Putamen (tissue), 1 donor: ENCODE results near the gene MS4A4A.
"Not testable (repeated sequence)": the region's sequence is repeated elsewhere in the genome, so short reads cannot be mapped to it uniquely, and the experiment has no call there.

Experiments used
- DNase-seq: peaks from one replicate; pipeline ENCODE4 v3.0.0-alpha.2; 2016; ENCODE audit warnings: low spot score

The MS4A4A gene

DNA sequence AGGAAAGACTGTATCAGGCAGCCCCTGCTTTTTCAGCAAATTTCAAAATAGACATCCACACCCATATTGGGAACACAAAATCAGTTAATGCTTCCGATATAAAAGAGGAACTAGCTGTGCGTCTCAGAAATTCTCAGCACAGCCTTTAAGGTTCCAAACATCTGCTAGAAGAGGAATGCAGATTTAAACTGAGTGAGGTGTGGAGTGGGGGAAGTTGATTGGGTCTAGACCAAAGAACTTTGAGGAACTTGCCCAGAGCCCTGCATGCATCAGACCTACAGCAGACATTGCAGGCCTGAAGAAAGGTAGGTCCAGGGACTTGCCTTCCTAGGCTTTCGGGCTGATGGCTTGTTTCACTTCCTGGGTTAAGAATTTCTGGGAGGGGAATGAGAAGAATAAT is at the start of gene MS4A4A:
TSS of gene MS4A4A (plus strand) at position 255 of the 400 bp plus-strand sequence. CDS start at position 265, 10 bp downstream.
- DNase-seq, result peak; percentile 23

DNA sequence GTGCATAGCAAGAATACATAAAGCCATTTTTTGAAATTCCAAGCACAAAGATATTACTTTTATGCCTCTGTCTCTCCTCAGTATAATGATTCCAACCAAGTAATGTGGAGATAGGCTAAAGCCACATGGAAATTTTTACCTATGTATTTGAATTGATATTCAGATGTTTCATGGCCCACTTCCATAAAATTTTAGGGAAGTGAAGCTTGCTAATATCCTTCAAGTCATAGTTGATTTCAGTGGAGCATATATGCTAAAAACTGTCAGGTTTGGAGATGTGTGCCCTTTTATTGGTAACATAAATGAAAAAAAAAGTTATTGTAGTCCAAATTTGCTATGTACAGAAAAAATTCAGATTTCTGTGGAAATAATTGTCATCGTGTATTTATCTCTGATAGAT is 49.8 kb upstream of the MS4A4A start:
- no peak for DNase-seq

DNA sequence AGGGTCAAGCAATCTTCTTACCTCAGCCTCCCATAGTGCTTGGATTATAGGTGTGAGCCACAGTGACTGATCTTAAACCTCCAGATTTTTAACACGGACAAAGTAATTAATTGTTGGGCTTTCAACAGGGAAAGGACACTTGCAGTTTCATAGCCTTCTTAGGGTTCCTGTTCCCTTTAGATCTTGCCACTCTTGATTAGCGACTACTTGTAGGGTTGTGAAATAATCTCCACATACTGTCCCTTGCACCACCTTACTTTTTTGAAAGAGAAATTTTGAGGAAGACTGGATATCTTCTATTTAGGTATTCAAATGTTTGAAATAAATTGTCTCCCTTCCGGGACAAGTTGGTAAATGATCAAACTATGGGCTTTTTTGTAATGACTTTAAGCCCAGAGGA is 45.1 kb upstream of the MS4A4A start:
- DNase-seq, result no peak

DNA sequence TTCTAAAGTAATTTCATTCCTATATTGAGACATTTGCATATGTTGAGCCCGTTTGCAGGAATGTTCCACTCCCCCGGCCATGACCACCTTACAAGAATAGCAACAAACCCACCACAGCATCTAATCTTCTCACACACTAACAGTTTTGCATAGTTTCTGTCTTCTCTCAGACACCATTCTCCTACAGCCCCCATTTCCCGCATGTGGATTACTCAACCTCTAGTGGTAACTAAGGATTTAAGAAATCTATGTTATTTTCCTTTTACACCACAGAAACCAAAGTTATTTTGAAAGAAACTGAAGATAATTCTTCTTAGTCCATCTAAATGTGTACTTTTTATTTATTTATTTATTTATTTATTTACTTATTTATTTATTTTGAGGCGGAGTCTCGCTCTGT is 39.8 kb upstream of the MS4A4A start:
- DNase-seq, result no peak

DNA sequence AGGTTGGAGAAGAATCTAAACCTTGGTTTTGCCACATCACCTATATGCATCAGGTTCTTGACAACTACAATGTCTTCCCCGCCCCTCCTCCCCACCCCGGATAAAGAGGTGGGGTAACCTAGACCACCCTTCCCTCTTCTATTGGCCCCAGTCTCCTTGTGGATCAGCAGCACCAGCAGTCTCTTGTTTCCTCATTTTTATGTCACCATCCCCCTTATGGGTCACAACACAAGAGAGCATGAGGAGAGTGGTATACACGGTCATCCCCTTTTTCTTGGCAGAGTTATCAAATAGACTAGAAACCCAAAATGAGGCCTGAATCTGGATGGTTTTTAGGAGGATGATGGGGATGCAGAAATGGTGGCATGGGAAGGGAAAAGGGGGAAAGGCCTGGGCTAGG is 38.7 kb upstream of the MS4A4A start:
- no peak for DNase-seq

DNA sequence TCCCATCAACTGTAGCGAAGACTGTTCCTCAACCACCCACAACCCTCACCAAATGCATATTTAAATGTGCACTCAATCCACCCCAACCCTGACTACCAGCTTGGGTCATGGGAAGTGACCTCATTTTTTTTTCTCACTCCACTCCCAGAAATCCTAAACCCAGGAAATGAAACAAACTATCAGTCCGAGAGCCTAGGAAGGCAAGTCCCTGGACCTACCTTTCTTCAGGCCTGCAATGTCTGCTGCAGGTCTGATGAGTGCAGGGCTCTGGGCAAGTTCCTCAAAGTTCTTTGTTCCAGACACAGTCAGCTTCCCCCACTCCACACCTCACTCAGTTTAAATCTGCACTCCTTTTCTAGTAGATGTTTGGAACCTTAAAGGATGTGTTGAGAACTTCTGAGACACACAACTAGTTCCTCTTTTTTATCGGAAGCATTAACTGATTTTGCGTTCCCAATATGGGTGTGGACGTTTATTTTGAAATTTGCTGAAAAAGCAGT is 37.7 kb upstream of the MS4A4A start, which contains the start of gene MS4A4E:
TSS of gene MS4A4E (minus strand) at position 398 of the 500 bp plus-strand sequence. CDS start 13,082 bp downstream, outside the sequence.
- DNase-seq, result no peak

DNA sequence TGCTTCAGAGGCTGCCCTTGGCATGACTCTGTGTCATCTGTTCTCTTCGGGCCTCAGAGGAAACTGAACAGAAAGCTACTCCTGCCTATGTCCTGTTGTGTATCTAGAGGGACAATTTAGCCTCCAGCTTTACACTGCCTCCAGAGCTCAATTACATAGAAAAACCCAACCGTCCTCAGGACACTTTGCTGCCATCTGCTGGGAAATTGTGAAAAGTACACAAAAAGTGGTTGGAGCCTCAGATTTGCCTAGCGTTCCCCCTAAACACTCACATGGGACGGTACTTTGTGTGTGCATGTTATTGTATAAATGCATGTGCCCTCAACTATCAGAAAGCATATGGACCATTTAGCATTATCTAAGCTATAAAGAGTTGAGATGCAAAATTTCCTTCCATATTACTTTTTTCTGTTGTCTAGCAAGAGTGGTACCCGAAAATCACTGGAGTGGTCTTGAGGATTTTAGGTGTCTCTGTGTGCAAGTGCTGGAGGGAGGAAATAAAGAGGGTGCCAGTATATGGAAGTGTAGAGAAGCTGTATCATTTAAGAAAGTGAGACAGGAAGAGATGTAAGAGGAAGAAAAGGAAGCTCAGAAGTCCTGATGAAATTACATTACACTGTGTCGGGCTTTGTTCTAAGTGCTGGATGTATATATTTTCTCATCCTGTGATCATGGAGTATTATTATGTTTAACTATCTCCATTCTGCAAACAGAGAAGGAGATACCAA is 28.8 kb upstream of the MS4A4A start:
- DNase-seq, result peak; percentile 7

DNA sequence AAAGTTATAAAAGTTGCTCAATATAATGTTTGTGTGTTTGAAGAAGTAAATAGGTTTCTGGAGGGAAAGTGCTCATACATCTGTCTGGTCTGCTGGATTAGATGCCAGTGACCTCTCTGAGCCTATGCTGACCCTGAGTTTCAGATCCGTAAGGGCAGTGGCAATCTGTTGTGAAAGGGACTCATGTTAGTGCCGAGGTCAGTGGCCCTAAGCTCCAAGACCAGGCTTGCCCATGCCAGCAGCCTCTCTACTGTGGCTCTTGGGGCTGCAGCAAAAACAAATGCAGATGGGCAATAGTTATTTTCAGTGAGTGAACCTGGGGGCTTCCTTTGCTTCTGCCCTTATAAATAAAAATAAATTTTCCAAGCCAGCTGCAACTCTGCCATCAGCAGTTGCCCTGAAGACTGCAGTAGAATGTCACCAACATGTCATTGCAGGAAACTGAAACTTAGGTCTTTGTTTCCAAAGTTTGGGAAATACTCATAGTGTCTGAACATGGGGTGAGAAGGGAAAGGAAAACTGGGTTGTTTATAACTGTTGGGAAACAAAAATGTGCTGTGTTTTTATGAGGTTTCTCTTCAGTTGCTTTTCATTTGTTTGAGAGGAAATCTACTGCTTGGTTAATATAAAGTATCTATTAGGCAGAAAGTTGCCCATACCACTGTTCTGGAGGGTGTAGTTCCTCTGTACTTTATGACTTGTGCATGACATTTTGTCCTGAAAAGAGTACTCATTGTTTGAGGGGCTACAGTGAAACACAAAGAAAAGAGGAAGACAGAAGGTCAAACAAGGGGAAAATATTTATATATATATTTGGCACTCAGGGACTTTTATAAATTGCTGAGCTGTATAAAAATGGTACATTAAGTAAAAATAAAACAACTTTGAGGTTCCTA is 28.0 kb upstream of the MS4A4A start:
- no peak for DNase-seq

DNA sequence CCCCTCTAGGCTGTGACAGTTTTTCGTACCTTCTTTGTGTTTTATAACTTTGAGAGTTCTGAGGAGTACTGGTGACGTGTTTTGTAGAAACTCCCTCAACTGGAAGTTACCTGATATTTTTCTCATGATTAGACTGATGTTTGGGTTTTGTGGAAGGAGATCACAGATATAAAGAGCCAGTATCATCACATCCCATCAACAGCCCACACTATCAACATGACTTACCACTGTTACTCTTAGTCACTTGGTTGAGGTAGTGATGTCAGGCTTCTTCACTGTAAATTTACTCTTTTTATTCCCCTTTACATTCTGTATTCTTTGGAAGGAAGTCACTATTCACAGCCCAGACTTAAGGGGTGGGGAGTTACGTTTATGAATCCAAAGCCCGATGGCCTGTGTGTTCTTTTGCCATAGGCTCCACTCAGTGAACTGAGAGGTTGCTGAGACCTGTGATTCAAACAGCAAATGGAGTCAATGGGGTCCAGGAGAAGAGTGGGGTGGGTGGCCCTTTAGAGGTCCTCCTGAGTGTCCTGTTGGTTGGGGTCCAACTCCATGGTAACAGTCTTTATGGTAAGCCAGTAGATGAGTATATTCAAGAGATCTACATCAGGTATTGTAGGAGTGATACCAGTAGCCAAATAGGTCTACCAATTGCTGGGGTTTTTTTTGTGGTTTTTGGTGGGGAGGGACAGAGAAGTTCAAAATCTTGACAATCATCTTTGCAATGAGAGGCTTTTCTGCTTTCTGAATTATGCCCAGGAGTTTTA is 22.3 kb upstream of the MS4A4A start:
- DNase-seq, result no peak

DNA sequence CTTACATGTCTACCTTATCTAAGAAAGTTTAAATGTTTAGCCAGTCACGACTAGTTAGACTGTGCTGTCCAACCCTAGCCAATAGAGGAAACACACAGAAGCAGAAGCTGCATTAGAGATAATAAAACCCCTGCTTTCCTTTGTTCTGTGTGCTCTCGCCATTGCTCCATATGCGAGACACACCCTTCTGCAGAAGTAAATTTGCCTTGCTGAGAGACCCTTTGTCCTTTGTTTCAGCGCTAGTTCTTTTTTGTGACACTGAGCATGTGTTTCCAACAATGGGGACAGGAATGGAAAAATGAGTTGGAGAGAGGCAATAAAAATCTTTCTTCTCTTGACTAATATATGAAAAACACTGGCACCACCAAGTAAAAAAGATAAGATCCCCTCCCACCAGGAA is 19.5 kb upstream of the MS4A4A start:
- DNase-seq, result no peak

DNA sequence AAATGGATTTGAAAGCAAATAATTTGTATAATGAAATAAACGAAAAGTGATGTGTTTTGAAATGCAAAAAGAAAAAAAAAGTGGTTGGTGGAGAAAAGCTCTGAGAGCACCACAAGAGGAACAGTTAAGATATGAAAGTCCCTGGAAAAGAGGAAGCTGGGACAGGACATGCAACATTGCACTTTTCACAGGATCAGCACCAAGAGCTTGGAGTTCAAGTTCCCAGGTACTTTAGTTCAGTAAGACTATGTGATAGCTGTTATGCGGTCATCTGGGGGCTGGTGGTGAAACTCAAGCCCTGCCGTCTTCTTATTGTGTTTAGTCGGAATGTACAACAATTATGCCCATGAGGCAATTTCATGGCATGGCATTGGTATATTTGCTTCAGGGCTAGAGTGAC is 17.1 kb upstream of the MS4A4A start:
- DNase-seq, result peak; percentile 14

DNA sequence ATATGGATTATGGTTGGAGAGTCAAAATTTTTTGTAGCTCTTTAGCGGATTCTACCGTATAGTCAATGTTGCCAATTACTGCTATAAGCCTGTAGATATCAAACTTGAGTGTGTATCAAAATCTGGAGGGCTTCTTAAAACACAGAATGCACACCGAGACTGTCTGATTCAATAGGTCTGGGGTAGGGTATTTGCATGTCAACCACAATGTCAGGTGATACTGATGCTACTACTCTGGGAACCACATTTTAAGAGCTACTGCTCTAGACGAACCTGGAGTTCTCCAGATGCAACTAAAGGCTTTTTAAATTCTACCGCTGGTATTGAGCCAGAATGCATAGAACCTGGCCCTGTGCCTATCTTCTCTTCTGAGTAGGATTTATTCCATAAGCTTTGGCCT is 15.8 kb upstream of the MS4A4A start:
- DNase-seq, result no peak

DNA sequence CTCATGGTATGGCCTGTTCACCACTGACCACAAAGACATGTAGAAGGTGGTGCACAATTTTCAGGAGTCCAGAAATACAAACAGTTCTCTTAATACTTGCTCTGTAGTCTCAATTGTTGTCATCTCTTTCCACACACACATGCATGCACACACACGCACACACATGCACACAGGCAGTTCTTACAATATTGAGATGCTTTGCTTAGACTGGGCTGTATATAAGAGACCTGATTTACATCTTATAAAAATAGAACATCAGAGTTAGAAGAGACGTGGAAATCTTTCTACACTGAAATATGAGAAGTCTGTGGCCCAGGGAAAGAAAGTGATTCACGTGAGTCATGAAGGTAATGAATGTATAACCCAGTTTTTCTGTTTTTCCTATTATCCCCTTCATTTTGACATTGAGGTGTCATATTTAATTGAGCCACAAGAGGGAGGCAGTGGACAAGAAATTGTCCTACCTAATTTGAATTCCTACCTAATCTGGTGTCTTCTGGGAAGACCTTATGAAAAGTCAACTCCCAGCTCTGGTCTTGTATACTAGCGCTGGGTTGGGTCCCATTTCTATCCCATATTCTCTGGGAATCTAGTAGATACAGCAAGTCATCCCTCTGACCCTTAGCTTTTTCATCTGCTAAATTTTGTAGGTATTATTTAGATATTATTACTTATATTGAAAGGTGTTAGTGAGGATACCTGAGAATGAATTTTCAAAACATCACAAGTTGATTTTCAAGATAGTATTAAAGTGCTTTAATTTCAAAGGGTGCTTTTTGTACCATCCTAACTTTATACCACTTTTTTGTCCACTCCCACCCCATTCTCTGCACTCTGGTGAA is 14.9 kb upstream of the MS4A4A start:
- DNase-seq, result peak; percentile 19

DNA sequence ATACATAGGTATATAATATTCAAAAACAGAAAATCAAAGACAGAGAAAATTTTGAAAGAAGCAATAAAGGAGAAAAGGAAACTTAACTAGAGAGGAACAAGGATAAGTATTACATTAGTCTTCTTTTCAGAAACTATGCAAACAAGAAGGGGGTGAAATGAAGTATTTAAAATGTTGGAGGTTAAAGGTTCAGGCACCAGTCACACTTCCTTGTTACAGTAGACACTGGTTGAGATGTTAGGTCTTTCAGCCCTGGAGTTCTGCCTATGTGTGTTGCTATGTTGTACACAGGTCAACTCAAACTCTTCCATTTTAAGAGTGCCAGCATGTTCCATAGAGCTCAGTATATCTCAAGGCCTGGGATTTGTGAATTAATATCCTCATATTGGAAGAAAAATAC is 6.0 kb upstream of the MS4A4A start:
- no peak for DNase-seq

DNA sequence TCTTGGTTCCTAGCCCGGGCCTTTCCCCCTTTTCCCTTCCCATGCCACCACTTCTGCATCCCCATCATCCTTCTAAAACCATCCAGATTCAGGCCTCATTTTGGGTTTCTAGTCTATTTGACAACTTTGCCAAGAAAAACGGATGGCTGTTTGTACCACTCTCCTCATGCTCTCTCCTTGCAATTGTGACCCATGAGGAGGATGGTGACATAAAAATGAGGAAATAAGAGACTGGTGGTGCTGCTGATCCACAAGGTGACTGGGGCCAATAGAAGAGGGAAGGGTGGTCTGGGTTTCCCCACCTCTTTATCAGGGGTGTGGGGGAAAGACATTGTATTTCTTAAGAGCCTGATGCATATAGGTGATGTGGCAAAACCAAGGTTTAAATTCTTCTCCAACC is 1.0 kb downstream of the MS4A4A start:
- DNase-seq, result no peak

DNA sequence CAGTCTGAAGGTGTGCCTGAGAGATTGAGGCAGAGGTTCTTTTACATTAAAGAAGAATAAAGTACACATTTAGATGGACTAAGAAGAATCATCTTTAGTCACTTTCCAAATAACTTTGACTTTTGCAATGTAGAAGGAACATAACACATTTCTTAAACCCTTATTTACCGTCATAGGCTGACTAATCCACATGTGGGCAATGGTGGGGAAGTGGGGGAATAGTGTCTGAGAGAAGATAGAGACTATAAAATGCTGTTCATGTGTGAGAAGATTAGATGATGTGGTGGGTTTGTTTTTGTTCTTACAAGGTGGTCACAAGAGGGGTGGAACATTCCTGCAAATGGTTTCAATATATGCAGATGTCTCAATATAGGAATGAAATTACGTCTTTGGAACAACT is 1.8 kb downstream of the MS4A4A start:
- no peak for DNase-seq

DNA sequence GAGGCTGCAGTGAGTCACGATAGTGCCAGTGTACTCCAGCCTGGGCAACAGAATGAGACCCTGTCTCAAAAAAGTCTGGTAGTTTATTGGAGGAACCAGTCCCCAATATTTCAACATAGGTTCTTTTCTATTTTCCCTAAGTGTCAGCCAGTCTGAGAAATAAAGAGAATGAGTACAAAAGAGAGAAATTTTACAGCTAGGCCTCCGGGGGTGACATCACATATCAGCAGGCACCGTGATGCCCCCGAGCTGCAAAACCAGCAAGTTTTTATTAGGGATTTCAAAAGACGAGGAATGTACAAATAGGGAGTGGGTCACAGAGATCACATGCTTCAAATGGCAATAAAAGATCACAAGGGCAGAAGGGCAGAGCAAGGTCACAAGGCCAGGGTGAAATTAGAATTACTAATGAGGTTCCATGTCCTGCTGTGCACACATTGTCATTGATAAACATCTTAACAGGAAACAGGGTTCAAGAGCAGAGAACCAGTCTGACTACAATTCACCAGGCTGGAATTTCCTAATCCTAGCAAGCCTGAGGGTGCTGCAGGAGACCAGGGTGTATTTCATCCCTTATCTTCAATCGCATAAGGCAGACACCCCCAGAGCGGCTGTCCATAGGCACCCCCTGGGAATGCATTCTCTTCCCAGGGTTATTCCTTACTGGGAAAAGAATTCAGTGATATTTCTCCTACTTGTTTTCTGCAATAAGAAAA is 5.1 kb downstream of the MS4A4A start:
- DNase-seq, result not testable (repeated sequence)

DNA sequence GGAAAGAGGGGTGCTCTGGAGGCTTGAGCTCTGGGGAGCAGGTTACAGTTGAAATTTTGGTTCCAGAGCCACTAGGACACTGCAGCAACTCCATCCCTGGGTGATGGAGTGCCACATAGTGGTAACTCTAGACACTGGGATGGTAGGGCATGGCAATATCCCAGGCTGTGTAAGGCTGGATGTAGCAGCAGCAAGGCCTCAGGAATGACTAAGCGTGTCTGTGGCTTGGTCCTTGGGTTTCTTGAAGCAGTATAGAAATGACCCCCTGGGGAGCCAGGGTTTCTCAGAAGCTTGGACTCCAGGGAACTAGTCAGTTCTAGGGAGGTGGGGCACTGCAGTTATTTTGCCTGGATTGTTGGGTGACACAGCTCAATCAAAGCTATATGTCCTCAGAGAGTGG is 8.1 kb downstream of the MS4A4A start:
- DNase-seq, result no peak

DNA sequence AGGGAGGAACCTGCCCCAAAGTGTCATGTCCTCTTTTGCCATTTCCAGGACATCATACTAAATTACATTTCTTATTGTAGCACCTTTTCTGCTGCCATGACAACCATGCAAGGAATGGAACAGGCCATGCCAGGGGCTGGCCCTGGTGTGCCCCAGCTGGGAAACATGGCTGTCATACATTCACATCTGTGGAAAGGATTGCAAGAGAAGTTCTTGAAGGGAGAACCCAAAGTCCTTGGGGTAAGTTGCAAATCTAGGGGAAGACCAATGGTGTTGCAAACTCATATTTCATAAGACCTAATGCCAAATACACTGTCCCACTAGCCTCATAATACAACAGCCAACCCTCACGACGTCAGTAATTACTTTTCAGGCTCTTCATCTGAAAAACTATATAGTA is 11.7 kb downstream of the MS4A4A start:
- DNase-seq, result no peak

DNA sequence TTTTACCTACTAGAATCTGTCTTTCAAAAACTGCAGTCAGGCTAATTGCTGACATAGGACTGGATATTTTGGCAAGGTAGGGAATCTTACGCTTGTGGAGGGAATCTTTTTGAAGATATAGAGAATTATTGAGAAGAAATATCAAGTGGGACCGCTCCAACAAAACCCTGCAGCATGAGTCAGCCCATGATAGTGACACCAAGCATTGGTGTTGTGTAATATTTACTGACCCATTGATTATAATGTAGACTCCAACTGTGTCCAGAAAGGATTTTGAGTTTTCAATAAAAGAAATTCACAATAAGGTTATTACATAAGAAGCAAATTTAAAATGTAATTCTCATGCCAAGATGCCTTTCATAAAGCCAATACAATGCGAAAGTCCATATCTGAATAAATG is 20.7 kb downstream of the MS4A4A start:
- DNase-seq, result no peak

DNA sequence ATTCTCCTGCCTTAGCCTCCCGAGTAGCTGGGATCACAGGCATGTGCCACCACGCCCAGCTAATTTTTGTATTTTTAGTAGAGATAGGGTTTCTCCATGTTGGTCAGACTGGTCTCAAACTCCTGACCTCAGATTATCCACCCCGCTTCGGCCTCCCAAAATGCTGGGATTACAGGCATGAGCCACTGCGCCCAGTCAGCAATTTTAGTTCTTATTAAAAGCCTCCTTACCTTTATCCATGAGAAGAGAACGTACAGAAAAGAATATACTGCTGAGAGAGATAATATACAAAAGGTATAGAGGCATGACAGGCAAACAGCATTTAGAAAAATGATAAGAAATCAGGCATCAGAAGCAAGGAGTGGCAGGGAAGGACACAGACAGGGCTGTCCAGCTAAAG is 21.4 kb downstream of the MS4A4A start:
- DNase-seq, result not testable (repeated sequence)
